NOMO-1 treated with DMSO at 0.1 percent for 48 hours (cell line): ENCODE measurements around the gene LTBP1.
"Not testable (repeated sequence)": the region's sequence is repeated elsewhere in the genome, so short reads cannot be mapped to it uniquely, and the experiment has no call there.

ENCODE experiments used
- DNase-seq: peaks from one replicate; lab custom pipeline; 2025; ENCODE audit not compliant: unreplicated experiment; lab: John Stamatoyannopoulos, UW

Gene LTBP1

GRCh38 chr2:32960647-32961403, 14.1 kb downstream of the LTBP1 start:
- DNase-seq: no peak

- DNase-seq: no peak
These were observed 15.9 kb downstream of the LTBP1 start for GRCh38 chr2:32962690-32963089.

GRCh38 chr2:32963941-32964340, 17.2 kb downstream of the LTBP1 start:
- no peak for DNase-seq

- DNase-seq: no peak
These were observed 18.9 kb downstream of the LTBP1 start for GRCh38 chr2:32965523-32966171.

GRCh38 chr2:32969444-32970162, 22.9 kb downstream of the LTBP1 start:
- no peak for DNase-seq

GRCh38 chr2:32973772-32974171, 27.0 kb downstream of the LTBP1 start:
- not testable (repeated sequence) for DNase-seq

GRCh38 chr2:32976409-32977063, 29.8 kb downstream of the LTBP1 start:
- DNase-seq: no peak

GRCh38 chr2:32977228-32977758, 30.5 kb downstream of the LTBP1 start:
- no peak for DNase-seq

- no peak for DNase-seq
These were observed 34.9 kb downstream of the LTBP1 start for GRCh38 chr2:32981612-32982011.

GRCh38 chr2:32983193-32983924, 36.6 kb downstream of the LTBP1 start:
- not testable (repeated sequence) for DNase-seq

- no peak for DNase-seq
These were observed 39.7 kb downstream of the LTBP1 start for GRCh38 chr2:32986480-32986879.

GRCh38 chr2:32988525-32988924, 41.8 kb downstream of the LTBP1 start:
- DNase-seq: no peak

GRCh38 chr2:32990556-32990955, 43.8 kb downstream of the LTBP1 start:
- DNase-seq: no peak

GRCh38 chr2:32991091-32991845, 44.5 kb downstream of the LTBP1 start:
- DNase-seq: no peak

GRCh38 chr2:32993005-32993539, 46.3 kb downstream of the LTBP1 start:
- no peak for DNase-seq

- DNase-seq: no peak
These were observed 51.0 kb downstream of the LTBP1 start for GRCh38 chr2:32997705-32998104.

- no peak for DNase-seq
These were observed 54.2 kb downstream of the LTBP1 start for GRCh38 chr2:33000986-33001385.

GRCh38 chr2:33001823-33002222, 55.1 kb downstream of the LTBP1 start:
- DNase-seq: no peak

GRCh38 chr2:33002863-33003262, 56.1 kb downstream of the LTBP1 start:
- no peak for DNase-seq

- no peak for DNase-seq
These were observed 58.3 kb downstream of the LTBP1 start for GRCh38 chr2:33005057-33005456.
